ENCODE results near the gene FAM171A1. TPM values are rescaled to one million over a fixed set of nuclear protein-coding genes. Genes with fewer than 3 reads are reported as not detected.

The FAM171A1 gene
- total RNA-seq, 1 experiment from 2014 or later = 46.5 TPM

GRCh38 chr10:15313843-15314242 lies 57.2 kb downstream of the FAM171A1 start:
- Histone ChIP-seq H3K27me3 (replicated peaks; ENCODE audit: insufficient read depth, low read depth, low read length, poor library complexity) (no peaks in the 10 kb centered on the region), H3K4me3 (ENCODE audit: low read depth, low read length, poor library complexity, severe bottlenecking) (no peak overlapping the region), H3K36me3 (ENCODE audit: insufficient read depth, low read length, poor library complexity, severe bottlenecking) (no peaks in the 10 kb centered on the region), H3K27ac (ENCODE audit: low read depth, low read length, poor library complexity, severe bottlenecking) (no peak overlapping the region), H3K9me3 (ENCODE audit: low read depth, low read length, poor library complexity, severe bottlenecking) (no peaks in the 10 kb centered on the region), H3K4me1 (ENCODE audit: insufficient read depth, low read length, poor library complexity, severe bottlenecking) (no peaks in the 10 kb centered on the region)
- intact Hi-C loops (cut with micrococcal nuclease; ENCODE audit: unreplicated experiment) = no loop called here
- CTCF ChIA-PET = no interaction called here
- BruUV-seq (replicated peaks) = no TSS peak
- DNase-seq (ENCODE audit: low spot score) = no peak
- no peak for TF ChIP-seq CTCF (conservative IDR thresholded peaks at IDR 0.05; ENCODE audit: low read depth, low read length)
- TF ChIP-seq EZH2 (IDR thresholded peaks at IDR 0.05; ENCODE audit: borderline replicate concordance, low read depth, low read length, poor library complexity, severe bottlenecking) = no peak
- POLR2A ChIA-PET (ENCODE audit: low non-redundant PET) = no interaction called here

DNA sequence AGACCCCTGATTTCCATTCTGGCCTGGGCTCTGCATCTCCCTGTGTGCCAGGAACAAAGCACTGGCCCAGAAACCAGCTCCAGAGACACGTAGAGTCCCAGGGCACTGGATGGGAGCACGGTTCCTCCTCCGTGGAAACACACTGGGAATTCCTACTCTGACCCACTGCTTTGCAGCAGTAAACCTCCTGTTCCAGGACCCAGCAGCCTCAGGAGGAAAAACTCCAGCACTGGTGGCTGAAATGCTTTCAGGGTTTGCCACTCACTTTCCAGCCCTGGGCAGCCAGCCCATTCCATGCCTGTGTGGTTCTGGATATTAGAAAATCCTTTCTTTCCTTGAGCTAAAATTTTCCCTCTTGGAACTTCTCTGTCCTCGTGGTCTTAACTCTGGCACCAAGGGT lies 58.0 kb downstream of the FAM171A1 start:
- Histone ChIP-seq H3K4me1 (ENCODE audit: insufficient read depth, low read length, poor library complexity, severe bottlenecking) (no peaks in the 10 kb centered on the region), H3K36me3 (ENCODE audit: insufficient read depth, low read length, poor library complexity, severe bottlenecking) (no peaks in the 10 kb centered on the region), H3K4me3 (ENCODE audit: low read depth, low read length, poor library complexity, severe bottlenecking) (no peak overlapping the region), H3K9me3 (ENCODE audit: low read depth, low read length, poor library complexity, severe bottlenecking) (no peaks in the 10 kb centered on the region), H3K27ac (ENCODE audit: low read depth, low read length, poor library complexity, severe bottlenecking) (no peak overlapping the region), H3K27me3 (replicated peaks; ENCODE audit: insufficient read depth, low read depth, low read length, poor library complexity) (no peaks in the 10 kb centered on the region)
- ChIA-PET CTCF (no interaction called here), POLR2A (ENCODE audit: low non-redundant PET) (no interaction called here)
- no peak for DNase-seq (ENCODE audit: low spot score)
- intact Hi-C loops (cut with micrococcal nuclease; ENCODE audit: unreplicated experiment) = no loop called here
- no TSS peak for BruUV-seq (replicated peaks)
- TF ChIP-seq EZH2 (IDR thresholded peaks at IDR 0.05; ENCODE audit: borderline replicate concordance, low read depth, low read length, poor library complexity, severe bottlenecking) = no peak
- TF ChIP-seq CTCF (conservative IDR thresholded peaks at IDR 0.05; ENCODE audit: low read depth, low read length) = no peak

- no TSS peak for BruUV-seq (replicated peaks)
- Histone ChIP-seq H3K36me3 (ENCODE audit: insufficient read depth, low read length, poor library complexity, severe bottlenecking) (no peaks in the 10 kb centered on the region), H3K4me3 (ENCODE audit: low read depth, low read length, poor library complexity, severe bottlenecking) (no peak overlapping the region), H3K9me3 (ENCODE audit: low read depth, low read length, poor library complexity, severe bottlenecking) (no peaks in the 10 kb centered on the region), H3K27me3 (replicated peaks; ENCODE audit: insufficient read depth, low read depth, low read length, poor library complexity) (no peaks in the 10 kb centered on the region), H3K27ac (ENCODE audit: low read depth, low read length, poor library complexity, severe bottlenecking) (no peak overlapping the region), H3K4me1 (ENCODE audit: insufficient read depth, low read length, poor library complexity, severe bottlenecking) (no peaks in the 10 kb centered on the region)
- DNase-seq (ENCODE audit: low spot score) = no peak
- intact Hi-C loops (cut with micrococcal nuclease; ENCODE audit: unreplicated experiment) = no loop called here
- POLR2A ChIA-PET (ENCODE audit: low non-redundant PET) = no interaction called here
- TF ChIP-seq CTCF (conservative IDR thresholded peaks at IDR 0.05; ENCODE audit: low read depth, low read length) = no peak
- CTCF ChIA-PET = no interaction called here
Measured at GRCh38 chr10:15311569-15312280, 59.4 kb downstream of the FAM171A1 start.
